Tibial artery (tissue), 4 donors: Measurements from ENCODE around the gene RBM12.

Source experiments
- DNase-seq, 2 donors: peaks; one replicate each; pipeline ENCODE4 v3.0.0-alpha.2; 2019
- H3K27ac ChIP-seq, 2 donors: fragments of 200-600 bp; sonication (generic) in 1 of 2; 1 replicate in 1 of 2; 2 replicates in 1 of 2; pipeline ENCODE4 v1.5.1; 2018 to 2019; ENCODE audit warnings: mild to moderate bottlenecking in 1 of 2
- H3K27me3 ChIP-seq, 2 donors: fragments of 200-600 bp; sonication (generic) in 1 of 2; one replicate each; pipeline versions ENCODE4 v1.5.1 to v1.6.0; 2016 to 2019
- H3K36me3 ChIP-seq, 3 donors: fragments of 200-600 bp; sonication (generic) in 2 of 3; one replicate each; pipeline ENCODE4 v1.5.1; 2016 to 2019; ENCODE audit warnings: mild to moderate bottlenecking in 2 of 3
- H3K4me1 ChIP-seq, 4 donors: fragments of 200-600 bp; sonication (generic) in 2 of 4; 1 replicate in 3 of 4; 2 replicates in 1 of 4; pipeline ENCODE4 v1.5.1; 2016 to 2019
- H3K4me3 ChIP-seq, 2 donors: fragments of 200-600 bp; sonication (generic) in 1 of 2; 1 replicate in 1 of 2; 2 replicates in 1 of 2; pipeline ENCODE4 v1.5.1; 2018 to 2019; ENCODE audit warnings: mild to moderate bottlenecking in 2 of 2
- H3K9me3 ChIP-seq, 3 donors: fragments of 200-600 bp; sonication (generic) in 1 of 3; one replicate each; pipeline ENCODE4 v1.5.1; 2016 to 2019
- CTCF ChIP-seq, 2 experiments: fragments of 200-600 bp in 1 of 2; fragments of 450-650 bp in 1 of 2; IDR thresholded peaks; one replicate each; pipeline ENCODE4 v1.5.1; 2017 to 2019; ENCODE audit warnings: antibody characterized with exemption in 2 of 2, mild to moderate bottlenecking in 1 of 2, moderate library complexity in 1 of 2
- intact Hi-C: fragments of 100-400 bp; cut with DNase I; formaldehyde crosslinking; loops from one replicate; pipeline ENCODE4 v1.15.0; 2023; ENCODE audit warnings: low total_unique reads

Gene RBM12

GRCh38 chr20:35657271-35657670 lies 7.4 kb downstream of the RBM12 start:
- H3K4me1 ChIP-seq, result peaks cover 0 to 67% (median 33%) of the 10 kb centered on the region in 4 donors
- intact Hi-C loops, result no loop called here
- no peaks in the 10 kb centered on the region for H3K27me3 ChIP-seq
- no peak overlapping the region for H3K4me3 ChIP-seq
- H3K9me3 ChIP-seq, result no peaks in the 10 kb centered on the region
- no peak overlapping the region for H3K27ac ChIP-seq
- no peak for TF ChIP-seq CTCF (IDR thresholded peaks at IDR 0.05)
- peaks cover 16 to 29% (median 27%) of the 10 kb centered on the region in 3 donors for H3K36me3 ChIP-seq
- DNase-seq, result no peak

GRCh38 chr20:35654415-35654814 lies 10.3 kb downstream of the RBM12 start:
- Histone ChIP-seq H3K9me3 (no peaks in the 10 kb centered on the region), H3K27me3 (no peaks in the 10 kb centered on the region), H3K4me1 (peaks cover 0 to 56% (median 17%) of the 10 kb centered on the region in 4 donors), H3K36me3 (peaks cover 16 to 29% (median 27%) of the 10 kb centered on the region in 3 donors), H3K27ac (no peak overlapping the region), H3K4me3 (no peak overlapping the region)
- no peak for TF ChIP-seq CTCF (IDR thresholded peaks at IDR 0.05)
- intact Hi-C loops, result no loop called here
- DNase-seq, result no peak

GRCh38 chr20:35653893-35654292 lies 10.8 kb downstream of the RBM12 start:
- no peaks in the 10 kb centered on the region for H3K9me3 ChIP-seq
- intact Hi-C loops, result no loop called here
- H3K27me3 ChIP-seq, result no peaks in the 10 kb centered on the region
- no peak overlapping the region for H3K27ac ChIP-seq
- H3K4me3 ChIP-seq, result no peak overlapping the region
- no peak for TF ChIP-seq CTCF (IDR thresholded peaks at IDR 0.05)
- peaks cover 0 to 56% (median 22%) of the 10 kb centered on the region in 4 donors for H3K4me1 ChIP-seq
- peaks cover 16 to 29% (median 27%) of the 10 kb centered on the region in 3 donors for H3K36me3 ChIP-seq
- DNase-seq, result no peak

GRCh38 chr20:35653430-35653734 lies 11.3 kb downstream of the RBM12 start:
- no peak for DNase-seq
- no peak overlapping the region for H3K27ac ChIP-seq
- H3K4me1 ChIP-seq, result peaks cover 0 to 56% (median 22%) of the 10 kb centered on the region in 4 donors
- no peaks in the 10 kb centered on the region for H3K9me3 ChIP-seq
- intact Hi-C loops, result no loop called here
- no peaks in the 10 kb centered on the region for H3K27me3 ChIP-seq
- H3K36me3 ChIP-seq, result peaks cover 16 to 29% (median 27%) of the 10 kb centered on the region in 3 donors
- no peak overlapping the region for H3K4me3 ChIP-seq
- TF ChIP-seq CTCF (IDR thresholded peaks at IDR 0.05), result no peak

GRCh38 chr20:35652641-35653429 lies 11.9 kb downstream of the RBM12 start:
- Histone ChIP-seq H3K4me3 (no peak overlapping the region), H3K36me3 (peaks cover 16 to 29% (median 27%) of the 10 kb centered on the region in 3 donors), H3K4me1 (peaks cover 0 to 51% (median 21%) of the 10 kb centered on the region in 4 donors), H3K27ac (no peak overlapping the region), H3K27me3 (no peaks in the 10 kb centered on the region), H3K9me3 (no peaks in the 10 kb centered on the region)
- intact Hi-C loops, result no loop called here
- no peak for TF ChIP-seq CTCF (IDR thresholded peaks at IDR 0.05)
- DNase-seq, result no peak
